ENCODE data around the gene RAB40A. TPM values are rescaled to one million over a fixed set of nuclear protein-coding genes. Genes with fewer than 3 reads are reported as not detected.
A peak's percentile ranks its signal among the peaks of the same experiment; 100 is the strongest.

Gene RAB40A
- total and polyA plus RNA-seq, 10 of the 15 experiments (the other 5 are each of a cell fraction or from before 2014, with no cell fraction given): 0.10 to 0.42 (median 0.26) TPM

DNA sequence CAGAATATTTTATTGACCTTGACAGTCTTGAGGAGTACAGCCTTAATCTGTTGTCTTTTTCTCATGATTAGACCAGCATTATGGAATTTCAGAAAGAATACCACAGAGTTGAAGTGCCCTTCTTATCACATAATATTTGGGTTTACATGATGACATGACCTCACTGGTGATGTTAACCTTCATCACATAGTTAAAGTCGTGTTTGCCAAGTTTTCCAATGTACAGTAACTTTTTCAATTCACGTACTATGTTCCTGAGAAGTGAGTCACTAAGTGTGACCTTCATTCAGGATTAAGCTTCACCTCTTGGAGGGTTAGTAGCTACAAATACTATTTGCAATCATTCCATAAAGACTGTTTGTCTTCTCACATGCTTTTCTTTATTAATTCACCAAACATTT lies 52.1 kb downstream of the RAB40A start:
- ChIA-PET CTCF (no interaction called here), SMC1A (ENCODE audit: uncharacterized antibody, unreplicated experiment) (interaction anchor here (1.0 kb wide), 1 partner anchor 133 kb away, joined by 3 read pairs; no protein-coding TSS in a partner anchor), RAD21 (ENCODE audit: unreplicated experiment) (interaction anchor here (0.6 kb wide), 1 partner anchor 141 kb away, joined by 3 read pairs; no protein-coding TSS in a partner anchor), POLR2A (no interaction called here)
- no peak overlapping the region for H3K9ac ChIP-seq (ENCODE audit: control insufficient read depth, insufficient read depth, low read length)
- no peaks in the 10 kb centered on the region for H3K9me3 ChIP-seq (replicated peaks; ENCODE audit: control insufficient read depth, insufficient read depth, low read length)
- no peak for DNase-seq (ENCODE audit: low read depth, low spot score)
- no peak overlapping the region for H3K27ac ChIP-seq (ENCODE audit: control insufficient read depth, insufficient read depth)
- WGBS (ENCODE audit: insufficient coverage, insufficient replicate concordance, low lambda C conversion rate, missing lambda C conversion rate): 29% methylated on average over 2 of the region's 2 CpGs
- FAIRE-seq: peak; percentile 59
- no peak overlapping the region for H3K4me2 ChIP-seq (ENCODE audit: control insufficient read depth, insufficient read depth)
- H3K4me1 ChIP-seq (ENCODE audit: control insufficient read depth, insufficient read depth, low read length): no peaks in the 10 kb centered on the region
- TF ChIP-seq, protein P1, sequence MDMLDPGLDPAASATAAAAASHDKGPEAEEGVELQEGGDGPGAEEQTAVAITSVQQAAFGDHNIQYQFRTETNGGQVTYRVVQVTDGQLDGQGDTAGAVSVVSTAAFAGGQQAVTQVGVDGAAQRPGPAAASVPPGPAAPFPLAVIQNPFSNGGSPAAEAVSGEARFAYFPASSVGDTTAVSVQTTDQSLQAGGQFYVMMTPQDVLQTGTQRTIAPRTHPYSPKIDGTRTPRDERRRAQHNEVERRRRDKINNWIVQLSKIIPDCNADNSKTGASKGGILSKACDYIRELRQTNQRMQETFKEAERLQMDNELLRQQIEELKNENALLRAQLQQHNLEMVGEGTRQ (IDR thresholded peaks at IDR 0.05; ENCODE audit: borderline replicate concordance, low read depth, low read length): no peak
- no peak for TF ChIP-seq ZNF24 (IDR thresholded peaks at IDR 0.05)
- TF ChIP-seq, protein P2, sequence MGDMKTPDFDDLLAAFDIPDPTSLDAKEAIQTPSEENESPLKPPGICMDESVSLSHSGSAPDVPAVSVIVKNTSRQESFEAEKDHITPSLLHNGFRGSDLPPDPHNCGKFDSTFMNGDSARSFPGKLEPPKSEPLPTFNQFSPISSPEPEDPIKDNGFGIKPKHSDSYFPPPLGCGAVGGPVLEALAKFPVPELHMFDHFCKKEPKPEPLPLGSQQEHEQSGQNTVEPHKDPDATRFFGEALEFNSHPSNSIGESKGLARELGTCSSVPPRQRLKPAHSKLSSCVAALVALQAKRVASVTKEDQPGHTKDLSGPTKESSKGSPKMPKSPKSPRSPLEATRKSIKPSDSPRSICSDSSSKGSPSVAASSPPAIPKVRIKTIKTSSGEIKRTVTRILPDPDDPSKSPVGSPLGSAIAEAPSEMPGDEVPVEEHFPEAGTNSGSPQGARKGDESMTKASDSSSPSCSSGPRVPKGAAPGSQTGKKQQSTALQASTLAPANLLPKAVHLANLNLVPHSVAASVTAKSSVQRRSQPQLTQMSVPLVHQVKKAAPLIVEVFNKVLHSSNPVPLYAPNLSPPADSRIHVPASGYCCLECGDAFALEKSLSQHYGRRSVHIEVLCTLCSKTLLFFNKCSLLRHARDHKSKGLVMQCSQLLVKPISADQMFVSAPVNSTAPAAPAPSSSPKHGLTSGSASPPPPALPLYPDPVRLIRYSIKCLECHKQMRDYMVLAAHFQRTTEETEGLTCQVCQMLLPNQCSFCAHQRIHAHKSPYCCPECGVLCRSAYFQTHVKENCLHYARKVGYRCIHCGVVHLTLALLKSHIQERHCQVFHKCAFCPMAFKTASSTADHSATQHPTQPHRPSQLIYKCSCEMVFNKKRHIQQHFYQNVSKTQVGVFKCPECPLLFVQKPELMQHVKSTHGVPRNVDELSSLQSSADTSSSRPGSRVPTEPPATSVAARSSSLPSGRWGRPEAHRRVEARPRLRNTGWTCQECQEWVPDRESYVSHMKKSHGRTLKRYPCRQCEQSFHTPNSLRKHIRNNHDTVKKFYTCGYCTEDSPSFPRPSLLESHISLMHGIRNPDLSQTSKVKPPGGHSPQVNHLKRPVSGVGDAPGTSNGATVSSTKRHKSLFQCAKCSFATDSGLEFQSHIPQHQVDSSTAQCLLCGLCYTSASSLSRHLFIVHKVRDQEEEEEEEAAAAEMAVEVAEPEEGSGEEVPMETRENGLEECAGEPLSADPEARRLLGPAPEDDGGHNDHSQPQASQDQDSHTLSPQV (IDR thresholded peaks at IDR 0.05): no peak
- no peak for TF ChIP-seq NR2C2 (IDR thresholded peaks at IDR 0.05; ENCODE audit: borderline replicate concordance, control insufficient read depth, insufficient read length, low read depth)
- TF ChIP-seq NFYB (IDR thresholded peaks at IDR 0.05; ENCODE audit: insufficient read depth, low read depth, low read length): no peak
- no peak for TF ChIP-seq SPI1 (IDR thresholded peaks at IDR 0.05; ENCODE audit: borderline replicate concordance, insufficient read depth, low read depth, low read length)
- no peak for TF ChIP-seq MTA2 (IDR thresholded peaks at IDR 0.05; ENCODE audit: low read depth)
- TF ChIP-seq TCF7 (IDR thresholded peaks at IDR 0.05; ENCODE audit: borderline replicate concordance): no peak
- TF ChIP-seq SMC3 (IDR thresholded peaks at IDR 0.05; ENCODE audit: borderline replicate concordance, low read length): no peak
- no peak for TF ChIP-seq POLR2AphosphoS5 (IDR thresholded peaks at IDR 0.05; ENCODE audit: low read length)
- TF ChIP-seq SIX5 (IDR thresholded peaks at IDR 0.05; ENCODE audit: low read depth, low read length, severe bottlenecking): no peak
- no peak for TF ChIP-seq MEF2B (IDR thresholded peaks at IDR 0.05; ENCODE audit: partially characterized antibody, poor library complexity, severe bottlenecking)
- no peak for TF ChIP-seq EED (IDR thresholded peaks at IDR 0.05; ENCODE audit: low read depth)
- no peak for TF ChIP-seq ATF7 (IDR thresholded peaks at IDR 0.05; ENCODE audit: low read depth)
- no peak for TF ChIP-seq SUPT20H (IDR thresholded peaks at IDR 0.05; ENCODE audit: borderline replicate concordance, control insufficient read depth, low read depth, low read length)
- TF ChIP-seq TCF12 (IDR thresholded peaks at IDR 0.05; ENCODE audit: low read depth, low read length): no peak
- no peak for TF ChIP-seq RUNX3 (IDR thresholded peaks at IDR 0.05; ENCODE audit: low read length)
- BruUV-seq (replicated peaks): no TSS peak
- intact Hi-C loops (cut with micrococcal nuclease; ENCODE audit: unreplicated experiment): no loop called here
- H3K36me3 ChIP-seq (ENCODE audit: control insufficient read depth in 2 of 2, insufficient read depth in 2 of 2, low read length in 1 of 2): no peaks in the 10 kb centered on the region
- no peak for ATAC-seq
- H3K79me2 ChIP-seq (ENCODE audit: control insufficient read depth, insufficient read depth, low read length): no peaks in the 10 kb centered on the region
- in situ Hi-C loops (cut with MboI): loop anchor here (10.0 kb wide), 1 partner anchor 122 kb away; no protein-coding TSS in a partner anchor
- no peaks in the 10 kb centered on the region; a peak in 1 of 4 replicates for H3K27me3 ChIP-seq (replicated peaks in 1 of 2; ENCODE audit: control insufficient read depth in 2 of 2, insufficient read depth in 2 of 2, low read length in 1 of 2)
- no peak overlapping the region for H3K4me3 ChIP-seq
- no peaks in the 10 kb centered on the region for H4K20me1 ChIP-seq (ENCODE audit: control insufficient read depth, insufficient read depth)
- H2AFZ ChIP-seq (ENCODE audit: control insufficient read depth, low read depth, low read length): no peak overlapping the region

Measured in GM12878 (cell line).